Measurements from ENCODE around the gene BTBD8.

BTBD8 gene

DNA sequence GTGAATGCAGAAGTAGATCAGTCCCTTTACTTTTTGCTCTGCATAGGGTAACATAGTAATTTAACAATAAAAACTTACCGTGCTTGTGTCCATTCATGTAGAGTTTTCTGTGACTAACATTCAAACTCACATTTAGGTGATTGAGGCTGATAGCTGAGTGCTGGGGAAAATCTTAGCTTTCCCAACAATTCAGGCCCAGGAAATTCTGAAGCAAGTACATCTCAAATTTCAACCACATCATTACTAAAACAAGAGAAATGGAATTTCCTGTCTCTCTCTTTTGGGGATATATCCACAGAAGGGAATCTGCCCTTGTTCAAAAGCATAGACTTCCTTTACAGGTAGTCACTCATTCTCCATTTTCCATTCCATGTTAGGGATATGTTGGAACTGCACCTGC is 104.5 kb downstream of the BTBD8 start:
- no peak overlapping the region for H3K4me3 ChIP-seq (replicated peaks; ENCODE audit: insufficient read depth, low read length)
- no peak for DNase-seq (ENCODE audit: low read depth in 1 of 2, low spot score in 1 of 2)

DNA sequence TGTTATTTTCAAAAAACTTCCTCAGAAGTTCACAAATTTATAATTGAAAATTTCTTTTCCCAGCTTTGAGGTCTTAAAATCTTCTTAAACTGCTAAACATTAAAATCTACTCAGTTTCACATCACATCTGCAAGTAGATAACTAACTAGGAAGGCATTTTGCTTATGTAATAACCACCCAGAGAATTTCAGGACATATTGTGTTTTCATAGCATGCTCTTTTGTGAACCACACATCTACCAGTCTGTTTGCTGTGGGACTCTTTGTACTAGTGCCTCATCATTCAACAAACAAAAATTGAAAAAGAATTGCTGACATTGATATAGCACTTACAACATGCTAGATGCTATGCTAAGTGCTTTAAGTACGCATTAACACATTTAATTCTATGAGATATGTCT is 105.9 kb downstream of the BTBD8 start:
- H3K4me3 ChIP-seq (replicated peaks; ENCODE audit: insufficient read depth, low read length): no peak overlapping the region
- DNase-seq (ENCODE audit: low read depth in 1 of 2, low spot score in 1 of 2): no peak
- TF ChIP-seq GABPA (IDR thresholded peaks at IDR 0.05; ENCODE audit: low read depth) (no peak), POLR2AphosphoS5 (IDR thresholded peaks at IDR 0.05; ENCODE audit: low read depth) (no peak), SPI1 (IDR thresholded peaks at IDR 0.05; ENCODE audit: borderline replicate concordance, low read depth) (no peak)
- TF ChIP-seq, protein P1, sequence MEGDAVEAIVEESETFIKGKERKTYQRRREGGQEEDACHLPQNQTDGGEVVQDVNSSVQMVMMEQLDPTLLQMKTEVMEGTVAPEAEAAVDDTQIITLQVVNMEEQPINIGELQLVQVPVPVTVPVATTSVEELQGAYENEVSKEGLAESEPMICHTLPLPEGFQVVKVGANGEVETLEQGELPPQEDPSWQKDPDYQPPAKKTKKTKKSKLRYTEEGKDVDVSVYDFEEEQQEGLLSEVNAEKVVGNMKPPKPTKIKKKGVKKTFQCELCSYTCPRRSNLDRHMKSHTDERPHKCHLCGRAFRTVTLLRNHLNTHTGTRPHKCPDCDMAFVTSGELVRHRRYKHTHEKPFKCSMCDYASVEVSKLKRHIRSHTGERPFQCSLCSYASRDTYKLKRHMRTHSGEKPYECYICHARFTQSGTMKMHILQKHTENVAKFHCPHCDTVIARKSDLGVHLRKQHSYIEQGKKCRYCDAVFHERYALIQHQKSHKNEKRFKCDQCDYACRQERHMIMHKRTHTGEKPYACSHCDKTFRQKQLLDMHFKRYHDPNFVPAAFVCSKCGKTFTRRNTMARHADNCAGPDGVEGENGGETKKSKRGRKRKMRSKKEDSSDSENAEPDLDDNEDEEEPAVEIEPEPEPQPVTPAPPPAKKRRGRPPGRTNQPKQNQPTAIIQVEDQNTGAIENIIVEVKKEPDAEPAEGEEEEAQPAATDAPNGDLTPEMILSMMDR (IDR thresholded peaks at IDR 0.05; ENCODE audit: insufficient read depth, low read length): no peak
- TF ChIP-seq, protein P2, sequence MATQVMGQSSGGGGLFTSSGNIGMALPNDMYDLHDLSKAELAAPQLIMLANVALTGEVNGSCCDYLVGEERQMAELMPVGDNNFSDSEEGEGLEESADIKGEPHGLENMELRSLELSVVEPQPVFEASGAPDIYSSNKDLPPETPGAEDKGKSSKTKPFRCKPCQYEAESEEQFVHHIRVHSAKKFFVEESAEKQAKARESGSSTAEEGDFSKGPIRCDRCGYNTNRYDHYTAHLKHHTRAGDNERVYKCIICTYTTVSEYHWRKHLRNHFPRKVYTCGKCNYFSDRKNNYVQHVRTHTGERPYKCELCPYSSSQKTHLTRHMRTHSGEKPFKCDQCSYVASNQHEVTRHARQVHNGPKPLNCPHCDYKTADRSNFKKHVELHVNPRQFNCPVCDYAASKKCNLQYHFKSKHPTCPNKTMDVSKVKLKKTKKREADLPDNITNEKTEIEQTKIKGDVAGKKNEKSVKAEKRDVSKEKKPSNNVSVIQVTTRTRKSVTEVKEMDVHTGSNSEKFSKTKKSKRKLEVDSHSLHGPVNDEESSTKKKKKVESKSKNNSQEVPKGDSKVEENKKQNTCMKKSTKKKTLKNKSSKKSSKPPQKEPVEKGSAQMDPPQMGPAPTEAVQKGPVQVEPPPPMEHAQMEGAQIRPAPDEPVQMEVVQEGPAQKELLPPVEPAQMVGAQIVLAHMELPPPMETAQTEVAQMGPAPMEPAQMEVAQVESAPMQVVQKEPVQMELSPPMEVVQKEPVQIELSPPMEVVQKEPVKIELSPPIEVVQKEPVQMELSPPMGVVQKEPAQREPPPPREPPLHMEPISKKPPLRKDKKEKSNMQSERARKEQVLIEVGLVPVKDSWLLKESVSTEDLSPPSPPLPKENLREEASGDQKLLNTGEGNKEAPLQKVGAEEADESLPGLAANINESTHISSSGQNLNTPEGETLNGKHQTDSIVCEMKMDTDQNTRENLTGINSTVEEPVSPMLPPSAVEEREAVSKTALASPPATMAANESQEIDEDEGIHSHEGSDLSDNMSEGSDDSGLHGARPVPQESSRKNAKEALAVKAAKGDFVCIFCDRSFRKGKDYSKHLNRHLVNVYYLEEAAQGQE (IDR thresholded peaks at IDR 0.05; ENCODE audit: insufficient replicate concordance, low read depth): no peak
- no peak overlapping the region for H3K27ac ChIP-seq (replicated peaks)
- H3K27me3 ChIP-seq (ENCODE audit: insufficient read depth, poor library complexity, severe bottlenecking): no peaks in the 10 kb centered on the region

More for the DNA sequence above, 104.5 kb downstream of the BTBD8 start:
- TF ChIP-seq, protein P1 (IDR thresholded peaks at IDR 0.05; ENCODE audit: insufficient read depth, low read length): no peak
- no peak for TF ChIP-seq GABPA (IDR thresholded peaks at IDR 0.05; ENCODE audit: low read depth)
- no peak for TF ChIP-seq POLR2AphosphoS5 (IDR thresholded peaks at IDR 0.05; ENCODE audit: low read depth)
- TF ChIP-seq, protein P2 (IDR thresholded peaks at IDR 0.05; ENCODE audit: insufficient replicate concordance, low read depth): no peak
- no peaks in the 10 kb centered on the region for H3K27me3 ChIP-seq (ENCODE audit: insufficient read depth, poor library complexity, severe bottlenecking)
- no peak overlapping the region for H3K27ac ChIP-seq (replicated peaks)

DNA sequence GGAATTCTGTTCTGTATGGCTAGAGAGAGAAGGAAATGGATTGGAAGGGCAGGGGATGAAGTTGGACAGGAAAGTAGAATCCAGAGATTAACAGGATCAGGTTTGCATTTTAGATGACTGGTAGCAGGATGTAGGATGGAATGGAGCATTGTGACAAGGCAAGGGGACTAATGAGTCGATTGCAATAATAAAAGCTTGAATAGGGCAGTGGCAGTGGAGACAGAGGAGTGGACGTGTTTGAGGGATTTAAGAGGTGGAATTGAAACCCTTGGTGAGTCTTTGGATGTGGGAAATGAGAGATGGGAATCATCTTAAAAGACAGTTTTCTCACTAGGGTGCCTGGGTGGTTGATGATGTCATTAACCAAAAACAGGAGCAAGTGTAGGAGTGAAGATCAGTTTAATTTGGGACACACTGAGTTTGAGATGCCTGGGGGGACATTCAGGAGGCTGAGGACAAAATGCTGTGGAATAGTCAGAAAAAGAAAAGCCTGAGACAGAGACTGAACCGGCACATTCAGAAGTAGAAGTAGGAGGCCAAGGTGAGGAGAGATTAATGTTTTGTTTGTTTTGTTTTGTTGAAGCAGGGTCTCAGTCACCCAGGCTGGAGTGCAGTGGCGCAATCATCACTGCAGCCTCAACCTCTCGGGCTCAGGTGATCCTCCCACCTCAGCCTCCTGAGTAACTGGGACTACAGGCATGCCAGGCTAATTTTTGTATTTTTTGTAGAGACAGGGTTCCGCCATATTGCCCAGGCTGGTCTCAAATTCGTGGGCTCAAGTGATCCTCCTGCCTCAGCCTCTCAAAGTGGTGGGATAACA is 108.5 kb downstream of the BTBD8 start:
- no peak for DNase-seq (ENCODE audit: low read depth in 1 of 2, low spot score in 1 of 2)
- TF ChIP-seq GABPA (IDR thresholded peaks at IDR 0.05; ENCODE audit: low read depth) (no peak), POLR2AphosphoS5 (IDR thresholded peaks at IDR 0.05; ENCODE audit: low read depth) (no peak), SPI1 (IDR thresholded peaks at IDR 0.05; ENCODE audit: borderline replicate concordance, low read depth) (no peak)
- TF ChIP-seq, protein P2 (IDR thresholded peaks at IDR 0.05; ENCODE audit: insufficient replicate concordance, low read depth): no peak
- TF ChIP-seq, protein P1 (IDR thresholded peaks at IDR 0.05; ENCODE audit: insufficient read depth, low read length): no peak
- Histone ChIP-seq H3K27me3 (ENCODE audit: insufficient read depth, poor library complexity, severe bottlenecking) (no peaks in the 10 kb centered on the region), H3K4me3 (replicated peaks; ENCODE audit: insufficient read depth, low read length) (no peak overlapping the region), H3K27ac (replicated peaks) (no peak overlapping the region)
